HEK293 (cell line): ENCODE data around the gene LRRC74B.

Experiments
- CTCF ChIA-PET: fragments of 350-600 bp; formaldehyde crosslinking; extraction: SDS; loops from one replicate; lab custom pipeline; 2021; ENCODE audit warnings: antibody characterized with exemption; lab: Yijun Ruan, JAX
- POLR2A ChIA-PET: fragments of 300-600 bp; formaldehyde crosslinking; extraction: SDS; loops from one replicate; lab custom pipeline; 2020; ENCODE audit warnings: antibody characterized with exemption, inconsistent platforms; lab: Yijun Ruan, JAX
- H3K27ac ChIP-seq: fragments of 200-500 bp; sonication (Bioruptor generic); 2 replicates; pipeline ENCODE4 v1.5.1; 2014; ENCODE audit warnings: low read depth, low read length, control low read depth, inconsistent platforms; ENCODE audit errors: extremely low read depth
- H3K36me3 ChIP-seq, 2 experiments: fragments of 200-500 bp in 1 of 2; sonication (Bioruptor generic) in 1 of 2; 1 replicate in 1 of 2; 2 replicates in 1 of 2; pipeline ENCODE4 v1.5.1; 2014 to 2017; ENCODE audit warnings: inconsistent platforms in 2 of 2, low read length in 2 of 2; ENCODE audit not compliant: control insufficient read depth in 2 of 2, insufficient read depth in 1 of 2
- H3K4me1 ChIP-seq: fragments of 200-500 bp; sonication (Bioruptor generic); 2 replicates; pipeline ENCODE4 v1.5.1; 2014; ENCODE audit warnings: mild to moderate bottlenecking, low read length, inconsistent platforms; ENCODE audit not compliant: control insufficient read depth, insufficient read depth
- H3K4me3 ChIP-seq: 2 replicates; pipeline ENCODE4 v1.5.1; 2011; ENCODE audit warnings: low read depth, mild to moderate bottlenecking, control low read depth, low read length, moderate library complexity
- H3K9me3 ChIP-seq: fragments of 200-500 bp; sonication (Bioruptor generic); 2 replicates; pipeline ENCODE4 v1.5.1; 2014; ENCODE audit warnings: low read depth, low read length, inconsistent platforms; ENCODE audit not compliant: control insufficient read depth, insufficient read depth
- GLI2 ChIP-seq: fragments of 450-650 bp; formaldehyde crosslinking; IDR thresholded peaks from 2 replicates; pipeline ENCODE4; 2017; ENCODE audit warnings: missing biosample characterization, missing genetic modification characterization, low read depth, borderline replicate concordance
- REPIN1 ChIP-seq: fragments of 450-650 bp; formaldehyde crosslinking; IDR thresholded peaks from 2 replicates; pipeline ENCODE4 v1.5.1; 2017; ENCODE audit warnings: missing biosample characterization, missing genetic modification characterization, low read depth
- SCRT2 ChIP-seq: fragments of 450-650 bp; formaldehyde crosslinking; IDR thresholded peaks from 2 replicates; pipeline ENCODE4 v1.5.1; 2016; ENCODE audit warnings: missing biosample characterization, missing genetic modification characterization
- SP7 ChIP-seq: fragments of 450-650 bp; formaldehyde crosslinking; IDR thresholded peaks from 2 replicates; pipeline ENCODE4 v1.5.1; 2016; ENCODE audit warnings: missing biosample characterization, missing genetic modification characterization
- ZBTB48 ChIP-seq: fragments of 450-650 bp; formaldehyde crosslinking; IDR thresholded peaks from 2 replicates; pipeline ENCODE4 v1.5.1; 2016; ENCODE audit warnings: missing biosample characterization, missing genetic modification characterization
- ZNF2 ChIP-seq: fragments of 450-650 bp; formaldehyde crosslinking; IDR thresholded peaks from 2 replicates; pipeline ENCODE4 v1.5.1; 2016; ENCODE audit warnings: missing biosample characterization, missing genetic modification characterization
- ZNF280D ChIP-seq: fragments of 450-650 bp; formaldehyde crosslinking; IDR thresholded peaks from 2 replicates; pipeline ENCODE4 v1.5.1; 2016; ENCODE audit warnings: missing biosample characterization, missing genetic modification characterization
- ZNF354C ChIP-seq: fragments of 450-650 bp; formaldehyde crosslinking; IDR thresholded peaks from 2 replicates; pipeline ENCODE4 v1.5.1; 2016; ENCODE audit warnings: missing biosample characterization, missing genetic modification characterization, low read depth, borderline replicate concordance
- ZNF518A ChIP-seq: fragments of 450-650 bp; formaldehyde crosslinking; conservative IDR thresholded peaks from 2 replicates; pipeline ENCODE4 v1.5.1; 2016; ENCODE audit warnings: low read depth, missing biosample characterization, missing genetic modification characterization
- ZSCAN23 ChIP-seq: fragments of 450-650 bp; formaldehyde crosslinking; IDR thresholded peaks from 2 replicates; pipeline ENCODE4 v1.5.1; 2016; ENCODE audit warnings: missing biosample characterization, missing genetic modification characterization
- TF ChIP-seq, protein P1 (sequence below): IDR thresholded peaks from 2 replicates; pipeline ENCODE4 v1.6.1; 2011; ENCODE audit warnings: mild to moderate bottlenecking, low read depth, low read length, borderline replicate concordance
- TF ChIP-seq, protein P2 (sequence below): fragments of 450-650 bp; formaldehyde crosslinking; IDR thresholded peaks from 2 replicates; pipeline ENCODE4 v1.5.1; 2016; ENCODE audit warnings: missing biosample characterization, missing genetic modification characterization, borderline replicate concordance

The LRRC74B gene

GRCh38 chr22:21073482-21073881 is 27.7 kb downstream of the LRRC74B start:
- H3K27ac ChIP-seq = no peak overlapping the region
- POLR2A ChIA-PET = no interaction called here
- no peaks in the 10 kb centered on the region for H3K36me3 ChIP-seq
- H3K4me1 ChIP-seq = no peaks in the 10 kb centered on the region
- TF ChIP-seq ZBTB48 (tag by site-specific recombination) = no peak
- TF ChIP-seq, protein P1, sequence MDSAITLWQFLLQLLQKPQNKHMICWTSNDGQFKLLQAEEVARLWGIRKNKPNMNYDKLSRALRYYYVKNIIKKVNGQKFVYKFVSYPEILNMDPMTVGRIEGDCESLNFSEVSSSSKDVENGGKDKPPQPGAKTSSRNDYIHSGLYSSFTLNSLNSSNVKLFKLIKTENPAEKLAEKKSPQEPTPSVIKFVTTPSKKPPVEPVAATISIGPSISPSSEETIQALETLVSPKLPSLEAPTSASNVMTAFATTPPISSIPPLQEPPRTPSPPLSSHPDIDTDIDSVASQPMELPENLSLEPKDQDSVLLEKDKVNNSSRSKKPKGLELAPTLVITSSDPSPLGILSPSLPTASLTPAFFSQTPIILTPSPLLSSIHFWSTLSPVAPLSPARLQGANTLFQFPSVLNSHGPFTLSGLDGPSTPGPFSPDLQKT = no peak
- no peak for TF ChIP-seq ZNF518A (tag by site-specific recombination)
- TF ChIP-seq GLI2 (tag by site-specific recombination) = no peak
- TF ChIP-seq, all 188 proteins: peak for 0
- no peaks in the 10 kb centered on the region for H3K9me3 ChIP-seq
- CTCF ChIA-PET = no interaction called here
- H3K4me3 ChIP-seq = no peak overlapping the region

- TF ChIP-seq ZNF354C (tag by site-specific recombination) = no peak
- TF ChIP-seq ZNF2 = no peak
- TF ChIP-seq, protein P2, sequence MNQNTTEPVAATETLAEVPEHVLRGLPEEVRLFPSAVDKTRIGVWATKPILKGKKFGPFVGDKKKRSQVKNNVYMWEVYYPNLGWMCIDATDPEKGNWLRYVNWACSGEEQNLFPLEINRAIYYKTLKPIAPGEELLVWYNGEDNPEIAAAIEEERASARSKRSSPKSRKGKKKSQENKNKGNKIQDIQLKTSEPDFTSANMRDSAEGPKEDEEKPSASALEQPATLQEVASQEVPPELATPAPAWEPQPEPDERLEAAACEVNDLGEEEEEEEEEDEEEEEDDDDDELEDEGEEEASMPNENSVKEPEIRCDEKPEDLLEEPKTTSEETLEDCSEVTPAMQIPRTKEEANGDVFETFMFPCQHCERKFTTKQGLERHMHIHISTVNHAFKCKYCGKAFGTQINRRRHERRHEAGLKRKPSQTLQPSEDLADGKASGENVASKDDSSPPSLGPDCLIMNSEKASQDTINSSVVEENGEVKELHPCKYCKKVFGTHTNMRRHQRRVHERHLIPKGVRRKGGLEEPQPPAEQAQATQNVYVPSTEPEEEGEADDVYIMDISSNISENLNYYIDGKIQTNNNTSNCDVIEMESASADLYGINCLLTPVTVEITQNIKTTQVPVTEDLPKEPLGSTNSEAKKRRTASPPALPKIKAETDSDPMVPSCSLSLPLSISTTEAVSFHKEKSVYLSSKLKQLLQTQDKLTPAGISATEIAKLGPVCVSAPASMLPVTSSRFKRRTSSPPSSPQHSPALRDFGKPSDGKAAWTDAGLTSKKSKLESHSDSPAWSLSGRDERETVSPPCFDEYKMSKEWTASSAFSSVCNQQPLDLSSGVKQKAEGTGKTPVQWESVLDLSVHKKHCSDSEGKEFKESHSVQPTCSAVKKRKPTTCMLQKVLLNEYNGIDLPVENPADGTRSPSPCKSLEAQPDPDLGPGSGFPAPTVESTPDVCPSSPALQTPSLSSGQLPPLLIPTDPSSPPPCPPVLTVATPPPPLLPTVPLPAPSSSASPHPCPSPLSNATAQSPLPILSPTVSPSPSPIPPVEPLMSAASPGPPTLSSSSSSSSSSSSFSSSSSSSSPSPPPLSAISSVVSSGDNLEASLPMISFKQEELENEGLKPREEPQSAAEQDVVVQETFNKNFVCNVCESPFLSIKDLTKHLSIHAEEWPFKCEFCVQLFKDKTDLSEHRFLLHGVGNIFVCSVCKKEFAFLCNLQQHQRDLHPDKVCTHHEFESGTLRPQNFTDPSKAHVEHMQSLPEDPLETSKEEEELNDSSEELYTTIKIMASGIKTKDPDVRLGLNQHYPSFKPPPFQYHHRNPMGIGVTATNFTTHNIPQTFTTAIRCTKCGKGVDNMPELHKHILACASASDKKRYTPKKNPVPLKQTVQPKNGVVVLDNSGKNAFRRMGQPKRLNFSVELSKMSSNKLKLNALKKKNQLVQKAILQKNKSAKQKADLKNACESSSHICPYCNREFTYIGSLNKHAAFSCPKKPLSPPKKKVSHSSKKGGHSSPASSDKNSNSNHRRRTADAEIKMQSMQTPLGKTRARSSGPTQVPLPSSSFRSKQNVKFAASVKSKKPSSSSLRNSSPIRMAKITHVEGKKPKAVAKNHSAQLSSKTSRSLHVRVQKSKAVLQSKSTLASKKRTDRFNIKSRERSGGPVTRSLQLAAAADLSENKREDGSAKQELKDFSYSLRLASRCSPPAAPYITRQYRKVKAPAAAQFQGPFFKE (tag by site-specific recombination) = no peak
- TF ChIP-seq ZSCAN23 (tag by site-specific recombination) = no peak
- no peak for TF ChIP-seq SP7
- TF ChIP-seq SCRT2 = no peak
- no peak for TF ChIP-seq ZNF280D (tag by site-specific recombination)
- no peak for TF ChIP-seq REPIN1 (tag by site-specific recombination)
- TF ChIP-seq, all 188 proteins: peak for 0
- Histone ChIP-seq H3K4me3 (no peak overlapping the region), H3K36me3 (no peaks in the 10 kb centered on the region), H3K9me3 (no peaks in the 10 kb centered on the region), H3K27ac (no peak overlapping the region), H3K4me1 (no peaks in the 10 kb centered on the region)
- POLR2A ChIA-PET = interaction anchor here (0.8 kb wide), 1 partner anchor 72 kb away, joined by 3 read pairs; no protein-coding TSS in a partner anchor
- CTCF ChIA-PET = interaction anchor here (0.6 kb wide), 1 partner anchor 29 kb away, joined by 3 read pairs; no protein-coding TSS in a partner anchor
Measured at GRCh38 chr22:21074102-21074715, 28.5 kb downstream of the LRRC74B start.
